ENCODE measurements around the gene ARID3B. TPM values are rescaled to one million over a fixed set of nuclear protein-coding genes. Genes with fewer than 3 reads are reported as not detected.

The ARID3B gene
- total RNA-seq, 1 donor from 2014 or later: 70.0 TPM

DNA sequence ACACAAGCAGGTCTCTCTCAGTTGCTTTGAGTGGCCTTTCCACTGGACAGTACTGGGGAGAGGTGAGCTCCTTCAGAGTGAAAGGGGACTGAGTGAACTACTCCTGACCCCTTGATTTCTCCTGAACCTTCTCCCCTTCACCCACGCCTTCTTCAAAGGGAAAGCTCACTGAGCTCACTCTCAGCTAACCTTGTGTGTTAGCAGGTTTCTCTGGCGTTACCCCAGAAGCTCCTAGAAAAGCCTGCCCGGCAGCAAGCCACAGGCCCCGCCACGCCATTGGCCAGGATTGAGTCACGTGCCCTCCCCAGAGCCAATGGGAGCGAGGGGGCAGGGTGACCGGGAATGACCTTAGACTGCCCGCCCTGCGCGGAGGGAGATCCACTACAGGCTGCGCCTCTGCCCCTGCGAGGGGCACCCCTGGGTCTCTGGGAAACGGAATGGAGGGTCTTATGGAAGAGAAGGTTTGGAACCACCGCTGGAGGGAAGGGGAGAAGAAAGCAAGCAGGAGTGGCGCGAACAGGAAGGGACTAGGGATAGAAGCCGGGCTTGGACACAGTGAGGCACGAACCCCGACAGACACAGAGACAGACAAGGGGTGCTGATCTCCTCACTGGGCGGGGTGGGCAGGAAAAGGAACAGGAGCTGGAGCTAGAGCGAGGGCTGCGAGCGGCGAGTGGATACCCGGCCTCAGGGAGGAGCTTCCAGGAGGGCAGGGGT, 57.3 kb downstream of the ARID3B start:
- Mint-ChIP-seq H3K27me3 (ENCODE audit: unreplicated experiment) (peaks cover 8% of the 10 kb centered on the region), H3K4me3 (ENCODE audit: unreplicated experiment) (peak overlapping the region; percentile 92), H3K36me3 (ENCODE audit: low read depth, unreplicated experiment) (peaks cover 24% of the 10 kb centered on the region), H3K27ac (ENCODE audit: unreplicated experiment) (peak overlapping the region; percentile 80), H3K9me3 (ENCODE audit: unreplicated experiment) (no peaks in the 10 kb centered on the region), H3K4me1 (ENCODE audit: unreplicated experiment) (peaks cover 10% of the 10 kb centered on the region)
- TF ChIP-seq, protein P1, sequence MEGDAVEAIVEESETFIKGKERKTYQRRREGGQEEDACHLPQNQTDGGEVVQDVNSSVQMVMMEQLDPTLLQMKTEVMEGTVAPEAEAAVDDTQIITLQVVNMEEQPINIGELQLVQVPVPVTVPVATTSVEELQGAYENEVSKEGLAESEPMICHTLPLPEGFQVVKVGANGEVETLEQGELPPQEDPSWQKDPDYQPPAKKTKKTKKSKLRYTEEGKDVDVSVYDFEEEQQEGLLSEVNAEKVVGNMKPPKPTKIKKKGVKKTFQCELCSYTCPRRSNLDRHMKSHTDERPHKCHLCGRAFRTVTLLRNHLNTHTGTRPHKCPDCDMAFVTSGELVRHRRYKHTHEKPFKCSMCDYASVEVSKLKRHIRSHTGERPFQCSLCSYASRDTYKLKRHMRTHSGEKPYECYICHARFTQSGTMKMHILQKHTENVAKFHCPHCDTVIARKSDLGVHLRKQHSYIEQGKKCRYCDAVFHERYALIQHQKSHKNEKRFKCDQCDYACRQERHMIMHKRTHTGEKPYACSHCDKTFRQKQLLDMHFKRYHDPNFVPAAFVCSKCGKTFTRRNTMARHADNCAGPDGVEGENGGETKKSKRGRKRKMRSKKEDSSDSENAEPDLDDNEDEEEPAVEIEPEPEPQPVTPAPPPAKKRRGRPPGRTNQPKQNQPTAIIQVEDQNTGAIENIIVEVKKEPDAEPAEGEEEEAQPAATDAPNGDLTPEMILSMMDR (IDR thresholded peaks at IDR 0.05; ENCODE audit: unreplicated experiment): no peak
- peak; percentile 82 for DNase-seq (ENCODE audit: low spot score)

DNA sequence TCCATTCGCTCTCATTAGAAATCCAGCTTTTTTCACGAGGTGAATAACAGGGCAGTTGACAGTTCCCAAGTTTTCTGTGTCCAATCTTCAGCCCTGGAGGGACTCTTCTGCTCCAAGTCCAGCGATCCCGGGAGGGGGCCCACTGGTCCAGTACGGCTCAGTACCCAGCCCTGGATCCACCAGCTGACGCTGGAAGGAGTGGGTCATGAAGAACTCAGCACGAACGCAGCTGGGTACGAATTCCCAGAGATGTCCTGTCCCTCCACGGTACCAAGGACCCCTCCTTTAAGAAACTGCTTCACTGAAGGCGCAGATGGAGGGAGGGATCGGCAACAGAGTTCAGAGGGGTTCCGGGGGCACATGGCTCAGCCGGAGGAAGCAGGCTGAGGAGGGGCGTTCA, 58.1 kb downstream of the ARID3B start:
- Mint-ChIP-seq H3K27ac (ENCODE audit: unreplicated experiment) (no peak overlapping the region), H3K9me3 (ENCODE audit: unreplicated experiment) (no peaks in the 10 kb centered on the region), H3K27me3 (ENCODE audit: unreplicated experiment) (peaks cover 8% of the 10 kb centered on the region), H3K4me3 (ENCODE audit: unreplicated experiment) (no peak overlapping the region), H3K36me3 (ENCODE audit: low read depth, unreplicated experiment) (peaks cover 19% of the 10 kb centered on the region), H3K4me1 (ENCODE audit: unreplicated experiment) (peaks cover 7% of the 10 kb centered on the region)
- no peak for DNase-seq (ENCODE audit: low spot score)
- TF ChIP-seq, protein P1 (IDR thresholded peaks at IDR 0.05; ENCODE audit: unreplicated experiment): no peak

DNA sequence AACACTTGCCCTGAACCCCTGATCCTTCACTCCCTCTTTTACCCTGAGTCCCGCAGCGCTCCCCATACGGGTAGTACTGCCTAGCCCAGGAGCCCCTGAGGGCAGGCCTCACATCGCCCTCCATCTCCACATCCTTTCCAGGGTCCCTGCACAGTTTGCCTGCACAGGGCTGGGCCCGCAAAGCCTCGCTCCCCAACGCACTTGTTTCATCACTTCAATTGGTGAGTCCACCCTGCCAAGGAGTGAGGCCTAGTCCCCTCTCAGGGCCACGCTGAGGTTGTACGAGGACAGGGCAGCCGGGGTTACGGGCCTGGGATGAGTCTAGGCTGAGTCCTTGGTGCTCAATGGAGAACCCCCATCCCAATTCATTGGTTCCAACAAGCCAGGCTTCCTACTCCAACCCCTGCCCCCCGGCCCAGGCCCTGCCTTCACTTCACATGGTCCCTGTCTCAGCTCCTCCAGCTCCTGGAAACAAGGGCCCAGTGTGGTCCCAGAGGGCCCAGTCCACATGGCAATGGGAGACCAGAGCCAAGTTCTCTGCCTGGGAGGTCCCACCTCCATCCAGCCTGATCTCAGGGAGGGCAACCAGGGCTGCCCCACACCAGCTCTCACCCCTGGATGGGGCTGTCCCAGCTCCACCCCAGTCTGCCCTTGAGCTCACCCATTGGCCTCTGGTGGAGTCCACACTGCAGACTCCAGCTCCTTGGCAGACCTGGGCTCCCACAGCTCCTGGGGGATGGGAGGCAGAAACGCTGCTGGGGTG, 62.2 kb downstream of the ARID3B start:
- peaks cover 5% of the 10 kb centered on the region for H3K4me1 Mint-ChIP-seq (ENCODE audit: unreplicated experiment)
- H3K27me3 Mint-ChIP-seq (ENCODE audit: unreplicated experiment): peaks cover 10% of the 10 kb centered on the region
- no peak overlapping the region for H3K4me3 Mint-ChIP-seq (ENCODE audit: unreplicated experiment)
- DNase-seq (ENCODE audit: low spot score): no peak
- no peaks in the 10 kb centered on the region for H3K9me3 Mint-ChIP-seq (ENCODE audit: unreplicated experiment)
- TF ChIP-seq, protein P1 (IDR thresholded peaks at IDR 0.05; ENCODE audit: unreplicated experiment): no peak
- no peak overlapping the region for H3K27ac Mint-ChIP-seq (ENCODE audit: unreplicated experiment)
- peaks cover 9% of the 10 kb centered on the region for H3K36me3 Mint-ChIP-seq (ENCODE audit: low read depth, unreplicated experiment)

DNA sequence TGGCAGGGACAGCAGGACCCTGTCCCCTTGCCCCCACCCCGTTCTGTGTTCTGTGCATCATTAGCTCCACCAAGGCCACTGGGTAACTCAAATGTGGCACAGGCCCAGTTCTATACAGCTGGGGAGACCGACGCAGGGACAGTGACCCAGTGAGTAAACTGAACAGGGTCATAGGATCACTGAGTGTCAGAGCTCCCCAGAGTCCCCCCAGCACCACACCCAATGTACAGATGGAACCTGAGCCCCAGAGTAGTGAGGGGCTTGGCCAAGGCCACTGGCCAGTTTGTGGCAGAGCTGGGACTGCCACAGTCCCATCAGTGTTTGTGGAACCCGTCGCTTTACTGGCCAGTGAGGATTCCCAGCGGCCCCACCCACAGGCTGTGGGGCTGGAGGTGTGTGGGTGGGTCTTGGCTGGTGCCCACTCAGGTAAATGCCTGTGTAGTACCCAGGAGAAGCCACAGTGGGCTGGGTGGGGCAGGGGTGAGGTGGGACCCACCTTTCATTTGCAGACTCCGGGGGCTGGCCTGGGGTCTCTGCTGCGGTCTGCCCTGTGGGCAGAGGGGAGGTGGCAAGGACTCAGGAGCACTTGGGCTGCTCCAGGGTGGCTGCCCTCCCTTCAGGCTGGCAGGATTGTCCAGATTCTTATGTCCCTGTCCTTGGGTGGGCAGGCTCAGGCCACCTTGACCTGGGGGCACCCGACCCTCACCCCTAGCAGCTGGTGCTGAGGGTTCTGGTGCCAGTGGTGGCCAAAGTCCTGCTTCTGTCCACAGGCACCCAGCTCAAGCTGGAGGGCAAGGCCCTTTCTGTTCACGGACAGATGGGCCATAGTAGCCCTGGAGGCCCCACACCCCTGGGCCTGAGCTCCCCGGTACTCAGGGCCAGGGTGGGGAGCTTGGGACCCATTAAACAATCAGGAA, 63.0 kb downstream of the ARID3B start:
- Mint-ChIP-seq H3K4me1 (ENCODE audit: unreplicated experiment) (no peaks in the 10 kb centered on the region), H3K9me3 (ENCODE audit: unreplicated experiment) (no peaks in the 10 kb centered on the region), H3K4me3 (ENCODE audit: unreplicated experiment) (no peak overlapping the region), H3K27me3 (ENCODE audit: unreplicated experiment) (peaks cover 7% of the 10 kb centered on the region), H3K36me3 (ENCODE audit: low read depth, unreplicated experiment) (peaks cover 8% of the 10 kb centered on the region), H3K27ac (ENCODE audit: unreplicated experiment) (no peak overlapping the region)
- TF ChIP-seq, protein P1 (IDR thresholded peaks at IDR 0.05; ENCODE audit: unreplicated experiment): no peak
- no peak for DNase-seq (ENCODE audit: low spot score)
